PFSK-1 (cell line): Measurements from ENCODE around the gene PI4KB.

Source experiments
- POLR2AphosphoS5 ChIP-seq: IDR thresholded peaks from 2 replicates; pipeline ENCODE4 v1.6.1; 2012; ENCODE audit warnings: low read depth, mild to moderate bottlenecking, control low read depth, low read length, moderate library complexity
- SIN3A ChIP-seq: IDR thresholded peaks from 2 replicates; pipeline ENCODE4 v1.6.1; 2012; ENCODE audit warnings: mild to moderate bottlenecking, low read length, moderate library complexity, borderline replicate concordance; ENCODE audit not compliant: insufficient read depth
- TAF1 ChIP-seq: IDR thresholded peaks from 2 replicates; pipeline ENCODE4 v1.6.1; 2012; ENCODE audit warnings: low read length, control low read depth, borderline replicate concordance; ENCODE audit not compliant: insufficient read depth
- TF ChIP-seq, protein P1 (sequence below), 2 experiments: IDR thresholded peaks; 2 replicates each; pipeline versions ENCODE4 v1.6.1 to v1.8.0; 2011 to 2012; ENCODE audit warnings: low read depth in 2 of 2, low read length in 2 of 2, control low read depth in 1 of 2, inconsistent platforms in 1 of 2, mild to moderate bottlenecking in 1 of 2, moderate library complexity in 1 of 2; ENCODE audit not compliant: insufficient read depth in 1 of 2

DNA sequence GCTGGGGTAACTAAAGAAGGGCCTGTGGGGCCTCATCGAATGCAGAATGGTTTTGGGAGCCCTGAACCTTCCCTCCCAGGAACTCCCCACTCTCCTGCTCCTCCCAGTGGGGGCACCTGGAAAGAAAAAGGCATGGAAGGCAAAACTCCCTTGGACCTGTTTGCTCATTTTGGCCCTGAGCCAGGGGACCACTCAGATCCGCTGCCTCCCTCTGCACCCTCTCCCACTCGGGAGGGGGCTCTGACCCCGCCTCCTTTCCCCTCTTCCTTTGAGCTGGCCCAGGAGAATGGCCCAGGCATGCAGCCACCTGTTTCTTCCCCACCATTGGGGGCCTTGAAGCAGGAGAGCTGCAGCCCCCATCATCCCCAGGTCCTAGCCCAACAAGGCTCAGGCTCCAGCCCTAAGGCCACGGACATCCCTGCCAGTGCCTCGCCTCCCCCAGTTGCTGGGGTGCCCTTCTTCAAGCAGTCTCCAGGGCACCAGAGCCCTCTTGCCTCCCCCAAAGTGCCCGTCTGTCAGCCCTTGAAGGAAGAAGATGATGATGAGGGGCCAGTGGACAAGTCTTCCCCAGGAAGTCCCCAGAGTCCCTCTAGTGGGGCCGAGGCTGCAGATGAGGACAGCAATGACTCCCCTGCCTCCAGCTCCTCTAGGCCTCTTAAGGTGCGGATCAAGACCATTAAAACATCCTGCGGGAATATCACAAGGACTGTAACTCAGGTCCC lies 40.4 kb downstream of the PI4KB start:
- no peak for TF ChIP-seq POLR2AphosphoS5
- TF ChIP-seq SIN3A = no peak
- TF ChIP-seq, protein P1, sequence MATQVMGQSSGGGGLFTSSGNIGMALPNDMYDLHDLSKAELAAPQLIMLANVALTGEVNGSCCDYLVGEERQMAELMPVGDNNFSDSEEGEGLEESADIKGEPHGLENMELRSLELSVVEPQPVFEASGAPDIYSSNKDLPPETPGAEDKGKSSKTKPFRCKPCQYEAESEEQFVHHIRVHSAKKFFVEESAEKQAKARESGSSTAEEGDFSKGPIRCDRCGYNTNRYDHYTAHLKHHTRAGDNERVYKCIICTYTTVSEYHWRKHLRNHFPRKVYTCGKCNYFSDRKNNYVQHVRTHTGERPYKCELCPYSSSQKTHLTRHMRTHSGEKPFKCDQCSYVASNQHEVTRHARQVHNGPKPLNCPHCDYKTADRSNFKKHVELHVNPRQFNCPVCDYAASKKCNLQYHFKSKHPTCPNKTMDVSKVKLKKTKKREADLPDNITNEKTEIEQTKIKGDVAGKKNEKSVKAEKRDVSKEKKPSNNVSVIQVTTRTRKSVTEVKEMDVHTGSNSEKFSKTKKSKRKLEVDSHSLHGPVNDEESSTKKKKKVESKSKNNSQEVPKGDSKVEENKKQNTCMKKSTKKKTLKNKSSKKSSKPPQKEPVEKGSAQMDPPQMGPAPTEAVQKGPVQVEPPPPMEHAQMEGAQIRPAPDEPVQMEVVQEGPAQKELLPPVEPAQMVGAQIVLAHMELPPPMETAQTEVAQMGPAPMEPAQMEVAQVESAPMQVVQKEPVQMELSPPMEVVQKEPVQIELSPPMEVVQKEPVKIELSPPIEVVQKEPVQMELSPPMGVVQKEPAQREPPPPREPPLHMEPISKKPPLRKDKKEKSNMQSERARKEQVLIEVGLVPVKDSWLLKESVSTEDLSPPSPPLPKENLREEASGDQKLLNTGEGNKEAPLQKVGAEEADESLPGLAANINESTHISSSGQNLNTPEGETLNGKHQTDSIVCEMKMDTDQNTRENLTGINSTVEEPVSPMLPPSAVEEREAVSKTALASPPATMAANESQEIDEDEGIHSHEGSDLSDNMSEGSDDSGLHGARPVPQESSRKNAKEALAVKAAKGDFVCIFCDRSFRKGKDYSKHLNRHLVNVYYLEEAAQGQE (IDR thresholded peaks at IDR 0.05; ENCODE audit: insufficient read depth in 1 of 2, low read depth in 2 of 2, low read length in 2 of 2) = no peak
- TF ChIP-seq TAF1 = no peak
